NCI-H524 treated with DMSO at 0.1 percent for 48 hours (cell line): ENCODE data around the gene CDK12.
A peak's percentile ranks its signal among the peaks of the same experiment; 100 is the strongest.
"Not testable (repeated sequence)": the region's sequence is repeated elsewhere in the genome, so short reads cannot be mapped to it uniquely, and the experiment has no call there.

Experiments used
- DNase-seq: peaks from one replicate; lab custom pipeline; 2025; lab: John Stamatoyannopoulos, UW

The CDK12 gene

GRCh38 chr17:39461113-39461925 lies at the start of gene CDK12:
Gene CDK12 (plus strand): TSS chr17:39461486. CDS start chr17:39462072, 586 bp downstream.
- DNase-seq = peak; percentile 92

- no peak for DNase-seq
These were observed 45.1 kb upstream of the CDK12 start for GRCh38 chr17:39416141-39416540.

GRCh38 chr17:39429600-39429999 lies 31.7 kb upstream of the CDK12 start:
- no peak for DNase-seq

GRCh38 chr17:39439868-39440267 lies 21.4 kb upstream of the CDK12 start:
- DNase-seq = not testable (repeated sequence)

GRCh38 chr17:39443326-39443725 lies 18.0 kb upstream of the CDK12 start:
- DNase-seq = no peak

GRCh38 chr17:39447561-39447960 lies 13.7 kb upstream of the CDK12 start:
- DNase-seq = no peak

- no peak for DNase-seq
These were observed 11.2 kb upstream of the CDK12 start for GRCh38 chr17:39450051-39450450.

- peak; percentile 98 for DNase-seq
These were observed 10.3 kb upstream of the CDK12 start, which contains the start of gene MED1 for GRCh38 chr17:39450847-39451581. Gene MED1 (minus strand): TSS chr17:39451263. CDS start chr17:39451062, 201 bp downstream.

GRCh38 chr17:39455919-39456318 lies 5.4 kb upstream of the CDK12 start:
- DNase-seq = no peak

- DNase-seq = no peak
These were observed 762 bp downstream of the CDK12 start for GRCh38 chr17:39461926-39462569.

- no peak for DNase-seq
These were observed 1.5 kb downstream of the CDK12 start for GRCh38 chr17:39462631-39463375.

GRCh38 chr17:39464639-39465181 lies 3.4 kb downstream of the CDK12 start:
- not testable (repeated sequence) for DNase-seq

GRCh38 chr17:39468610-39469009 lies 7.3 kb downstream of the CDK12 start:
- DNase-seq = not testable (repeated sequence)

GRCh38 chr17:39473310-39473709 lies 12.0 kb downstream of the CDK12 start:
- no peak for DNase-seq

GRCh38 chr17:39479631-39480030 lies 18.3 kb downstream of the CDK12 start:
- DNase-seq = not testable (repeated sequence)

GRCh38 chr17:39483506-39483905 lies 22.2 kb downstream of the CDK12 start:
- no peak for DNase-seq

- no peak for DNase-seq
These were observed 22.9 kb downstream of the CDK12 start for GRCh38 chr17:39484178-39484577.

GRCh38 chr17:39485555-39485954 lies 24.3 kb downstream of the CDK12 start:
- no peak for DNase-seq

GRCh38 chr17:39486242-39486641 lies 25.0 kb downstream of the CDK12 start:
- no peak for DNase-seq

GRCh38 chr17:39487490-39487889 lies 26.2 kb downstream of the CDK12 start:
- DNase-seq = not testable (repeated sequence)

GRCh38 chr17:39487946-39488345 lies 26.7 kb downstream of the CDK12 start:
- DNase-seq = no peak
